H1 (cell line): Measurements from ENCODE around the gene ACSL3. TPM values are rescaled to one million over a fixed set of nuclear protein-coding genes. Genes with fewer than 3 reads are reported as not detected.

Source experiments
- CTCF ChIA-PET: fragments of 300-600 bp; sonication (Branson Sonifier 250); formaldehyde crosslinking; loops from one replicate; lab custom pipeline; 2021; ENCODE audit not compliant: partially characterized antibody; lab: Charles Lee
- POLR2A ChIA-PET: fragments of 300-600 bp; sonication (Branson Sonifier 250); formaldehyde crosslinking; loops from one replicate; lab custom pipeline; 2021; ENCODE audit warnings: inconsistent platforms; ENCODE audit not compliant: partially characterized antibody; lab: Charles Lee
- DNase-seq, 2 experiments: peaks; one replicate each; pipeline versions ENCODE4 v3.0.0 to v3.0.0-alpha.2; 2010 to 2022; ENCODE audit warnings: low spot score in 2 of 2, low read depth in 1 of 2, mixed read lengths in 1 of 2
- FAIRE-seq: peaks from 2 replicates; lab custom pipeline; 2011; peaks lifted over from hg19 to GRCh38; lab: Jason Lieb, UNC
- H2AFZ ChIP-seq: 2 replicates; pipeline ENCODE4 v1.8.1; 2012; ENCODE audit warnings: low read length, inconsistent platforms
- H2AK5ac ChIP-seq: 2 replicates; pipeline ENCODE4 v1.6.1; 2013; ENCODE audit warnings: low read depth, low read length
- H2BK120ac ChIP-seq: replicated peaks from 2 replicates; pipeline ENCODE3; 2013; ENCODE audit warnings: low read depth, low read length, inconsistent platforms
- H2BK12ac ChIP-seq: 2 replicates; pipeline ENCODE4 v1.6.1; 2013; ENCODE audit warnings: low read depth, low read length
- H2BK15ac ChIP-seq: 2 replicates; pipeline ENCODE4 v1.6.1; 2013; ENCODE audit warnings: low read length
- H2BK20ac ChIP-seq: 2 replicates; pipeline ENCODE4 v1.6.1; 2013; ENCODE audit warnings: low read length
- H2BK5ac ChIP-seq: 2 replicates; pipeline ENCODE4 v1.6.1; 2013; ENCODE audit warnings: low read depth, low read length
- H3K14ac ChIP-seq: 2 replicates; pipeline ENCODE4 v1.6.1; 2013; ENCODE audit warnings: inconsistent platforms; ENCODE audit not compliant: insufficient read length
- H3K18ac ChIP-seq: 2 replicates; pipeline ENCODE4 v1.6.1; 2013; ENCODE audit warnings: low read length; ENCODE audit errors: extremely low read depth
- H3K23ac ChIP-seq: 2 replicates; pipeline ENCODE4 v1.6.1; 2013; ENCODE audit warnings: inconsistent platforms; ENCODE audit not compliant: insufficient read length
- H3K23me2 ChIP-seq: 2 replicates; pipeline ENCODE4 v1.6.1; 2013; ENCODE audit warnings: low read depth, low read length
- H3K27ac ChIP-seq: 2 replicates; pipeline ENCODE4 v1.6.1; 2011; ENCODE audit warnings: low read depth, low read length, inconsistent platforms
- H3K27me3 ChIP-seq, 4 experiments: replicated peaks in 1 of 4; 1 replicate in 1 of 4; 2 replicates in 3 of 4; pipeline versions ENCODE4 v1.6.1 to v1.8.1; 2011 to 2013; ENCODE audit warnings: low read length in 3 of 4, mild to moderate bottlenecking in 3 of 4, inconsistent platforms in 2 of 4, mixed read lengths in 2 of 4, moderate library complexity in 1 of 4; ENCODE audit not compliant: control insufficient read depth in 3 of 4, insufficient read depth in 3 of 4; ENCODE audit errors: extremely low read depth in 1 of 4
- H3K36me3 ChIP-seq, 4 experiments: 2 replicates each; pipeline versions ENCODE4 v1.6.1 to v1.8.1; 2011 to 2013; ENCODE audit warnings: mild to moderate bottlenecking in 4 of 4, low read length in 3 of 4, moderate library complexity in 2 of 4, control low read depth in 1 of 4, inconsistent platforms in 1 of 4; ENCODE audit not compliant: insufficient read depth in 4 of 4, control insufficient read depth in 2 of 4
- H3K4ac ChIP-seq: replicated peaks from 2 replicates; pipeline ENCODE3; 2013; ENCODE audit warnings: low read length, low read depth, mixed read lengths, inconsistent platforms; ENCODE audit not compliant: insufficient read length
- H3K4me1 ChIP-seq, 4 experiments: replicated peaks in 1 of 4; 1 replicate in 1 of 4; 2 replicates in 3 of 4; pipeline versions ENCODE4 v1.6.1 to v1.8.1; 2011 to 2013; ENCODE audit warnings: low read length in 3 of 4, inconsistent platforms in 2 of 4, mixed read lengths in 1 of 4; ENCODE audit not compliant: insufficient read depth in 4 of 4, control insufficient read depth in 3 of 4
- H3K4me2 ChIP-seq, 2 experiments: 2 replicates each; pipeline versions ENCODE4 v1.6.1 to v1.8.1; 2011 to 2013; ENCODE audit warnings: low read depth in 2 of 2, low read length in 2 of 2, control low read depth in 1 of 2, inconsistent platforms in 1 of 2, mild to moderate bottlenecking in 1 of 2; ENCODE audit not compliant: insufficient read depth in 1 of 2
- H3K4me3 ChIP-seq, 4 experiments: fragments of 200-600, 300-600 bp in 1 of 4; sonication (generic), shearing (Covaris generic), sonication (Bioruptor Twin) in 1 of 4; 2 replicates each; pipeline versions ENCODE4 v1.5.1 to v1.8.1; 2011 to 2016; ENCODE audit warnings: low read length in 4 of 4, low read depth in 3 of 4, control low read depth in 2 of 4, inconsistent platforms in 2 of 4, mild to moderate bottlenecking in 2 of 4, mixed read lengths in 1 of 4, moderate library complexity in 1 of 4; ENCODE audit not compliant: insufficient read depth in 2 of 4; ENCODE audit errors: extremely low read depth in 1 of 4
- H3K56ac ChIP-seq: replicated peaks from 2 replicates; pipeline ENCODE3; 2013; ENCODE audit warnings: low read depth, mild to moderate bottlenecking, mixed read lengths, low read length, inconsistent platforms; ENCODE audit not compliant: insufficient read length
- H3K79me1 ChIP-seq: 2 replicates; pipeline ENCODE4 v1.6.1; 2013; ENCODE audit warnings: low read depth, low read length, control low read depth
- H3K79me2 ChIP-seq, 2 experiments: 2 replicates each; pipeline versions ENCODE4 v1.6.1 to v1.8.1; 2012 to 2013; ENCODE audit warnings: low read length in 2 of 2, mild to moderate bottlenecking in 2 of 2, inconsistent platforms in 1 of 2; ENCODE audit not compliant: insufficient read depth in 2 of 2, control insufficient read depth in 1 of 2
- H3K9ac ChIP-seq, 4 experiments: replicated peaks in 1 of 4; 1 replicate in 1 of 4; 2 replicates in 3 of 4; pipeline versions ENCODE4 v1.6.1 to v1.8.1; 2011 to 2013; ENCODE audit warnings: low read depth in 3 of 4, low read length in 3 of 4, control low read depth in 2 of 4, mild to moderate bottlenecking in 2 of 4, moderate library complexity in 2 of 4, inconsistent platforms in 1 of 4; ENCODE audit errors: extremely low read depth in 1 of 4
- H3K9me3 ChIP-seq, 2 experiments: 2 replicates each; pipeline versions ENCODE4 v1.6.1 to v1.8.1; 2012 to 2013; ENCODE audit warnings: mild to moderate bottlenecking in 2 of 2, moderate library complexity in 2 of 2, control low read depth in 1 of 2, inconsistent platforms in 1 of 2, low read depth in 1 of 2, low read length in 1 of 2, mixed read lengths in 1 of 2; ENCODE audit not compliant: insufficient read depth in 2 of 2
- H4K20me1 ChIP-seq, 2 experiments: replicated peaks in 1 of 2; 2 replicates each; pipeline versions ENCODE3 to v1.8.1; 2011 to 2013; ENCODE audit warnings: inconsistent platforms in 2 of 2, low read length in 2 of 2, mild to moderate bottlenecking in 1 of 2; ENCODE audit not compliant: insufficient read depth in 2 of 2, control insufficient read depth in 1 of 2
- H4K5ac ChIP-seq: 2 replicates; pipeline ENCODE4 v1.6.1; 2013; ENCODE audit warnings: low read length, low read depth, mixed read lengths, inconsistent platforms; ENCODE audit not compliant: insufficient read length
- H4K8ac ChIP-seq: 2 replicates; pipeline ENCODE4 v1.8.0; 2013; ENCODE audit warnings: mild to moderate bottlenecking, moderate library complexity, low read length, inconsistent platforms; ENCODE audit not compliant: insufficient read depth; ENCODE audit errors: extremely low read depth
- H4K91ac ChIP-seq: replicated peaks from 2 replicates; pipeline ENCODE3; 2013; ENCODE audit warnings: low read length, mixed read lengths, inconsistent platforms; ENCODE audit not compliant: insufficient read length
- CHD1 ChIP-seq: IDR thresholded peaks from 2 replicates; pipeline ENCODE4 v1.6.1; 2012; ENCODE audit warnings: low read depth, low read length, improper control_type of control experiment
- EP300 ChIP-seq, 2 experiments: IDR thresholded peaks; 1 replicate in 1 of 2; 2 replicates in 1 of 2; pipeline ENCODE4 v1.6.1; 2011 to 2012; ENCODE audit warnings: low read depth in 2 of 2, low read length in 2 of 2, mild to moderate bottlenecking in 2 of 2, borderline replicate concordance in 1 of 2, inconsistent platforms in 1 of 2, moderate library complexity in 1 of 2
- GTF2F1 ChIP-seq: IDR thresholded peaks from 2 replicates; pipeline ENCODE4 v1.6.1; 2012; ENCODE audit warnings: low read depth, low read length, improper control_type of control experiment, borderline replicate concordance
- HDAC2 ChIP-seq, 2 experiments: fragments of 300-600 bp in 1 of 2; sonication (generic) in 1 of 2; IDR thresholded peaks; 2 replicates each; pipeline ENCODE4 v1.6.1; 2011 to 2012; ENCODE audit warnings: low read depth in 2 of 2, low read length in 2 of 2, mild to moderate bottlenecking in 2 of 2, moderate library complexity in 2 of 2, borderline replicate concordance in 1 of 2, inconsistent platforms in 1 of 2
- MAFK ChIP-seq: IDR thresholded peaks from 2 replicates; pipeline ENCODE4 v1.6.1; 2012; ENCODE audit warnings: low read depth, mild to moderate bottlenecking, improper control_type of control experiment, low read length
- PHF8 ChIP-seq: fragments of 200-600 bp; sonication (generic); conservative IDR thresholded peaks from 2 replicates; pipeline ENCODE4 v1.7.1; 2012; ENCODE audit warnings: low read depth, mild to moderate bottlenecking, inconsistent platforms, low read length, moderate library complexity
- POLR2AphosphoS5 ChIP-seq: IDR thresholded peaks from 2 replicates; pipeline ENCODE4 v1.6.1; 2011; ENCODE audit warnings: low read depth, low read length
- SIX5 ChIP-seq: IDR thresholded peaks from 2 replicates; pipeline ENCODE4 v1.6.1; 2011; ENCODE audit warnings: mild to moderate bottlenecking, low read depth, low read length
- SP2 ChIP-seq: IDR thresholded peaks from 2 replicates; pipeline ENCODE4 v1.6.1; 2012; ENCODE audit warnings: mild to moderate bottlenecking, low read length, inconsistent platforms
- SUZ12 ChIP-seq: fragments of 200-600 bp; sonication (generic); IDR thresholded peaks from 2 replicates; pipeline ENCODE4 v1.6.1; 2012; ENCODE audit warnings: mild to moderate bottlenecking, inconsistent platforms, low read length, moderate library complexity, mixed read lengths
- WGBS, 2 experiments: shearing (Covaris generic) in 1 of 2; methylation state at CpG; one replicate each; pipeline versions ENCODE4 v1.1.6 to v1.1.7; 2013 to 2015; ENCODE audit warnings: low lambda C conversion rate in 2 of 2, mixed read lengths in 2 of 2, inconsistent platforms in 1 of 2, low coverage in 1 of 2, missing lambda C conversion rate in 1 of 2; ENCODE audit not compliant: insufficient replicate concordance in 2 of 2, insufficient coverage in 1 of 2, insufficient read length in 1 of 2; ENCODE audit errors: extremely low coverage in 1 of 2, missing lambda C conversion rate in 1 of 2; 5-methylcytosine and 5-hydroxymethylcytosine counted together
- polyA plus RNA-seq, 7 experiments: library from polyadenylated mRNA; depleted of rRNA in 3 of 7; stranded (reverse) in 5 of 7; unstranded in 2 of 7; fragments of >200 nt in 5 of 7; fragments of 200-250 nt in 2 of 7; gene quantifications; 1 replicate in 5 of 7; 2 replicates in 1 of 7; 4 replicates in 1 of 7; pipeline versions ENCODE4 v1.2.1 to v1.2.3, GENCODE V29; 2011 to 2013; ENCODE audit warnings: missing spikeins in 2 of 7, mixed read lengths in 2 of 7
- total RNA-seq: library from RNA; stranded (reverse); fragmentation: NEBNext Ultra II Directional; extraction: Animal tissue kit (Norgen Biotek cat#: 25700); gene quantifications from 2 replicates; pipeline ENCODE4 v1.2.1, GENCODE V29; 2021
- TF ChIP-seq, protein P1 (sequence below): IDR thresholded peaks from 2 replicates; pipeline ENCODE4 v1.6.1; 2011; ENCODE audit warnings: low read depth, mild to moderate bottlenecking, low read length; ENCODE audit not compliant: insufficient read depth
- TF ChIP-seq, protein P2 (sequence below): IDR thresholded peaks from 2 replicates; pipeline ENCODE4 v1.6.1; 2011; ENCODE audit warnings: low read length, improper control_type of control experiment

ACSL3 gene
- total and polyA plus RNA-seq, 2 of the 8 experiments (the other 6 are each of a cell fraction or from before 2014, with no cell fraction given): 37.5 to 98.1 TPM

- H3K9me3 ChIP-seq: no peaks in the 10 kb centered on the region
- FAIRE-seq (no peak), DNase-seq (no peak)
- 82% methylated on average over 2 of the region's 2 CpGs; no CpG with 5 or more reads in 1 of the 2 experiments for WGBS, 2 experiments
- no peak overlapping the region for H2BK120ac ChIP-seq
- no peak overlapping the region for H2BK20ac ChIP-seq
- H2BK12ac ChIP-seq: no peak overlapping the region
- H2AFZ ChIP-seq: no peak overlapping the region
- no peak overlapping the region for H2BK15ac ChIP-seq
- ChIA-PET POLR2A (no interaction called here), CTCF (interaction anchor here (0.7 to 5.0 kb wide), 24 partner anchors 10 to 286 kb away, joined by 3 to 32 read pairs (median 6); partner anchors contain the start of gene ACSL3)
- H3K36me3 ChIP-seq: peaks cover 4 to 40% (median 11%) of the 10 kb centered on the region in 4 experiments
- no peak overlapping the region for H2BK5ac ChIP-seq
- no peak overlapping the region for H3K23ac ChIP-seq
- H3K79me2 ChIP-seq: peaks cover 0 to 5% of the 10 kb centered on the region in 2 experiments; a peak in 1 of 4 replicates
- no peak overlapping the region for H3K4ac ChIP-seq
- no peak overlapping the region for H4K91ac ChIP-seq
- H2AK5ac ChIP-seq: no peak overlapping the region
- H3K79me1 ChIP-seq: no peaks in the 10 kb centered on the region; the same call in 1 of the 2 replicates
- H3K56ac ChIP-seq: no peak overlapping the region
- H3K4me3 ChIP-seq: no peak overlapping the region
- H3K23me2 ChIP-seq: no peaks in the 10 kb centered on the region
- H4K5ac ChIP-seq: no peak overlapping the region
- peaks cover 0 to 6% (median 1%) of the 10 kb centered on the region in 4 experiments; a peak in 3 of 7 replicates for H3K4me1 ChIP-seq
- H3K18ac ChIP-seq: no peak overlapping the region
- H3K14ac ChIP-seq: no peak overlapping the region
- no peak overlapping the region for H3K27ac ChIP-seq
- H4K20me1 ChIP-seq: peaks cover 0 to 5% of the 10 kb centered on the region in 2 experiments
- no peak overlapping the region for H3K4me2 ChIP-seq
- H3K27me3 ChIP-seq: no peaks in the 10 kb centered on the region
- H4K8ac ChIP-seq: no peak overlapping the region
- no peak overlapping the region for H3K9ac ChIP-seq
- TF ChIP-seq HDAC2 (IDR thresholded peaks at IDR 0.05; ENCODE audit: borderline replicate concordance in 1 of 2, low read depth in 2 of 2, low read length in 2 of 2): no peak
- no peak for TF ChIP-seq SUZ12
- TF ChIP-seq, protein P1, sequence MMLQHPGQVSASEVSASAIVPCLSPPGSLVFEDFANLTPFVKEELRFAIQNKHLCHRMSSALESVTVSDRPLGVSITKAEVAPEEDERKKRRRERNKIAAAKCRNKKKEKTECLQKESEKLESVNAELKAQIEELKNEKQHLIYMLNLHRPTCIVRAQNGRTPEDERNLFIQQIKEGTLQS: no peak
- no peak for TF ChIP-seq POLR2AphosphoS5
- no peak for TF ChIP-seq MAFK
- no peak for TF ChIP-seq CHD1
- no peak for TF ChIP-seq GTF2F1
- TF ChIP-seq, protein P2, sequence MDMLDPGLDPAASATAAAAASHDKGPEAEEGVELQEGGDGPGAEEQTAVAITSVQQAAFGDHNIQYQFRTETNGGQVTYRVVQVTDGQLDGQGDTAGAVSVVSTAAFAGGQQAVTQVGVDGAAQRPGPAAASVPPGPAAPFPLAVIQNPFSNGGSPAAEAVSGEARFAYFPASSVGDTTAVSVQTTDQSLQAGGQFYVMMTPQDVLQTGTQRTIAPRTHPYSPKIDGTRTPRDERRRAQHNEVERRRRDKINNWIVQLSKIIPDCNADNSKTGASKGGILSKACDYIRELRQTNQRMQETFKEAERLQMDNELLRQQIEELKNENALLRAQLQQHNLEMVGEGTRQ: no peak
- no peak for TF ChIP-seq SIX5
- no peak for TF ChIP-seq PHF8
- no peak for TF ChIP-seq SP2
- no peak for TF ChIP-seq EP300 (IDR thresholded peaks at IDR 0.05; ENCODE audit: borderline replicate concordance in 1 of 2, low read depth in 2 of 2, low read length in 2 of 2)
Measured at GRCh38 chr2:222938327-222938726, 77.5 kb downstream of the ACSL3 start.
